ENCODE results near the gene FRY.

DNA sequence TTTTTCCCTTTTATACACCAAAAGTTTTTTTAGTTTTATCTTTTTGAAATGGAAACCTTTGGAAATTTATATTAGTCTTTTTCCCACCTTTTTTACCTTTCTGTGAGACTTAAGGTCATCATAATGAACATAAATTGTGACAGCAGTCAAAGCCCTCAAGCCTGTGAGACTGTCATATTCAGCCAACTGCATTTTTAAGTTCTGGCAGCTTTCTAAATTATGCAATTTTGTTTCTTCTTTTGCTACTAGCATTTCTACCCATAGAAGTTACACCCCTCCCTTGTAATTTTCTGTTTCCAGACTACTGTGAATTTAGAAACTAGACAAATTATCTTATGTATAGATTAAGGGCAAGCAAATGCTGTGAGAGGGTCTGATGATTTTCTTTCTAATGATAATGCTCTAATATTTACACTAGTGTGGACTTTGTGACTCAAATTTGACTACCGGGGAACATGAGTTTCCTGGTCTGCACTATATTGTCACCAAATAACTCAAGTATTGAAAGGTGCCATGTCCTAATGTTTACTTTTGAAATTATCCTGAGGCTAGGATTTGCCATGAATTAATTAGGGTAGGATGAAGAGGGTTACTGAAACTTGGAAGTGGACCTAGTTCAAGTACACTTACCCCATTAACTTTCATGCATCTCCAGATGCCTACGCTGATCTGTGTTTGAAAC lies 43.7 kb downstream of the FRY start:
- TF ChIP-seq EP300 (IDR thresholded peaks at IDR 0.05; ENCODE audit: borderline replicate concordance) (no peak), CREB1 (IDR thresholded peaks at IDR 0.05; ENCODE audit: low read depth) (no peak), YY1 (IDR thresholded peaks at IDR 0.05; ENCODE audit: low read depth) (no peak), RAD21 (IDR thresholded peaks at IDR 0.05; ENCODE audit: low read depth) (no peak), TAF1 (IDR thresholded peaks at IDR 0.05; ENCODE audit: low read depth) (no peak), NFIC (IDR thresholded peaks at IDR 0.05) (no peak), CEBPB (IDR thresholded peaks at IDR 0.05) (no peak), EGR1 (IDR thresholded peaks at IDR 0.05) (no peak)
- TF ChIP-seq, protein P1, sequence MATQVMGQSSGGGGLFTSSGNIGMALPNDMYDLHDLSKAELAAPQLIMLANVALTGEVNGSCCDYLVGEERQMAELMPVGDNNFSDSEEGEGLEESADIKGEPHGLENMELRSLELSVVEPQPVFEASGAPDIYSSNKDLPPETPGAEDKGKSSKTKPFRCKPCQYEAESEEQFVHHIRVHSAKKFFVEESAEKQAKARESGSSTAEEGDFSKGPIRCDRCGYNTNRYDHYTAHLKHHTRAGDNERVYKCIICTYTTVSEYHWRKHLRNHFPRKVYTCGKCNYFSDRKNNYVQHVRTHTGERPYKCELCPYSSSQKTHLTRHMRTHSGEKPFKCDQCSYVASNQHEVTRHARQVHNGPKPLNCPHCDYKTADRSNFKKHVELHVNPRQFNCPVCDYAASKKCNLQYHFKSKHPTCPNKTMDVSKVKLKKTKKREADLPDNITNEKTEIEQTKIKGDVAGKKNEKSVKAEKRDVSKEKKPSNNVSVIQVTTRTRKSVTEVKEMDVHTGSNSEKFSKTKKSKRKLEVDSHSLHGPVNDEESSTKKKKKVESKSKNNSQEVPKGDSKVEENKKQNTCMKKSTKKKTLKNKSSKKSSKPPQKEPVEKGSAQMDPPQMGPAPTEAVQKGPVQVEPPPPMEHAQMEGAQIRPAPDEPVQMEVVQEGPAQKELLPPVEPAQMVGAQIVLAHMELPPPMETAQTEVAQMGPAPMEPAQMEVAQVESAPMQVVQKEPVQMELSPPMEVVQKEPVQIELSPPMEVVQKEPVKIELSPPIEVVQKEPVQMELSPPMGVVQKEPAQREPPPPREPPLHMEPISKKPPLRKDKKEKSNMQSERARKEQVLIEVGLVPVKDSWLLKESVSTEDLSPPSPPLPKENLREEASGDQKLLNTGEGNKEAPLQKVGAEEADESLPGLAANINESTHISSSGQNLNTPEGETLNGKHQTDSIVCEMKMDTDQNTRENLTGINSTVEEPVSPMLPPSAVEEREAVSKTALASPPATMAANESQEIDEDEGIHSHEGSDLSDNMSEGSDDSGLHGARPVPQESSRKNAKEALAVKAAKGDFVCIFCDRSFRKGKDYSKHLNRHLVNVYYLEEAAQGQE (IDR thresholded peaks at IDR 0.05; ENCODE audit: low read depth): no peak
